Activated CD4-positive, alpha-beta T cell treated with anti-CD3 and anti-CD28 coated beads for 1 hour (primary cell): Measurements from ENCODE around the gene EHD4.

Experiments used
- DNase-seq: peaks from one replicate; pipeline ENCODE4 v3.0.0-alpha.2; 2020

EHD4 gene

DNA sequence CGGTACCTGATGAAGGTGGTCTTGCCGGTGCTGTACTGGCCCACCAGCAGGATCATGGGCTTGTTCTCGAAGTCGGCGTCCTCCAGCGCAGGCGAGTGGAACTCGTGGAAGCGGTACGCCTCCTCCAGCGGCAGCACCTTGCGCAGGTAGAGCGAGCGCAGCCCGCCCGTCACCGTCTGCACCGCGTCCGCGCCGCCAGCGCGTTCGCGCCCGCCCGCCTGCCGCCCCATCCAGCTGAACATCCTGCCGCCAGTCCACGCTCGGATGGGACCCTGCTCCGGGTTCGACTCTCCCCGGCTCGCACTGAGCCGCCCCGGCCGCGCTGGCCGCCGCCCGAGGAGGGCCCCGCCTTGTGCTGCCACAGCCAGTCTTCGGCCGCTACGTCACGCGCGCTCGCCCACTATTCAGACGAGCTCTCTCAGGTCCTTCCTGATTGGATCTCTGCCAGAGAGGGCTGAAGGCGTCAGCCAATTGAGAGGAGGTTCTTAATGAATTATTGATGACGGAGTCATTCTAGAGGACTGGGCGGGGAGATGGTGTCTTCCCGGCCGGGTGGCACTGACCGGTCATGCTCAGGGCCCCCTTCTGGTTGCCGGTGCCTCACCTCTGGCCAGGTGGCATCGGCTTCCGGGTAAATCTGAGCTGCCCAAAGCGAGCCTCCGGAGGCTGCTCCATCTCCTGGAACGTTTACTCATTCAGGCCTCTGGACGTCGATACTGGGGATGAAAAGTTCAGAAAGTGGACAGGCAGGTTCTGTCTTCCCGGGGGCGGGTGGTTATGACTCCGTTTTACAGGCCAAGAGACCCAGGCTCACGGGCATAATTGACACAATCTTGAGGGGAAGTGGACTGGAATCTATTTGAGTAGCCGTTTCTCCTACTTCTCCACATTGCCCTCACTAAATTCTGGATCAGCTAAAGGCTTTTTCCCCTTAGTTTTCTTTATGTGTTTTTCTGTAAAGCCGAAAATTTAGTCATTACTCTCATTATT, at the start of gene EHD4:
Gene EHD4 (minus strand): TSS at position 305 of the 990 bp plus-strand sequence. CDS start 63 bp downstream, at position 242.
- peak; percentile 90 for DNase-seq

DNA sequence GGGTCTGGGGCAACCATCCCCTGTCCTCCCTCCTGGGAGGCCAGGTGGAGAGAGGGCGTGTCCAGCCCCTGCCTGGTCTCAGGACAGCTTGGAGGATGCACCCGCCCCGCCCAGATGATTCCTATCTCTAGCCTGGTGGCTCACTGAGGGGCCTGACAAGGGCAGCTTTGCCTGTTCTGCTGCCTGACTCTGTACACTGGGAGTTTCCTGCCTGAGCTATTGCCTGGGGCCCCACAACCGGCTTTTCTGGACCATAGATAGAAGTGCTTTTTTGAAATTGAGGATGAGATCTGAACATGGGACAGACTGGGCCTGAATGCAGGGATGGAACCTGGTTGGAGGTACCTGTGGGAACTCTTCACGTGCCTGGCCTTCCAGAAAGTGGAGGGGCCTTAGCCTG, 49.2 kb upstream of the EHD4 start:
- DNase-seq, result no peak

DNA sequence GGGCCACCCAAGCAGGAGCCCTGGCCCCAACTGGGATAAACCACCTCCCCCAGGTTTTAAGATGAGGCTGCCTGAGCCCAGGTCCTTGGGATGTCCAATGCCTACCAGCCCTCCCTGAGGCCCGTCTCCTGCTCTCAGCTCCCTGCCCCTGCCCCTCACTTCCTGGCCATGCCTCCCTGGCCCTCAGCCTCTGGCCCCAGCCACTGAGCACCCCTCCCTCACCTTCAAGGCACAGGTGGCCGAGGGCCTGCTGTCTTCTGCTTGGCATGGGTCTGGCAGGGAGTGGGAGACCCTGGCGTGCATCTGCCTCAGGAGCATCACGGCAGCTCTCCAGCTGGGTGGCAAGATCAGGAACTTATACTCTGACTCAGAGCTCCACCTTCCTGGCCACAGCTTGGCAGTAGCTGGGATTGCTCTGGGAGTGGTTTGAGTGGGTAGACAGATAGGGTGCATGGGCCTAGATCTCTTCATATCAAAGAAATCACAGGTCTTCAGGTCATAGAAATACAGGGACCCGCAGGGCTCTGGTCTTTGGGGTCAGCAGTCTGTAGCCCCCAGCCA, 48.4 kb upstream of the EHD4 start, which contains the start of gene PLA2G4E:
Gene PLA2G4E (minus strand): TSS at position 330 of the 561 bp plus-strand sequence. CDS start 12 bp downstream, at position 318.
- no peak for DNase-seq

DNA sequence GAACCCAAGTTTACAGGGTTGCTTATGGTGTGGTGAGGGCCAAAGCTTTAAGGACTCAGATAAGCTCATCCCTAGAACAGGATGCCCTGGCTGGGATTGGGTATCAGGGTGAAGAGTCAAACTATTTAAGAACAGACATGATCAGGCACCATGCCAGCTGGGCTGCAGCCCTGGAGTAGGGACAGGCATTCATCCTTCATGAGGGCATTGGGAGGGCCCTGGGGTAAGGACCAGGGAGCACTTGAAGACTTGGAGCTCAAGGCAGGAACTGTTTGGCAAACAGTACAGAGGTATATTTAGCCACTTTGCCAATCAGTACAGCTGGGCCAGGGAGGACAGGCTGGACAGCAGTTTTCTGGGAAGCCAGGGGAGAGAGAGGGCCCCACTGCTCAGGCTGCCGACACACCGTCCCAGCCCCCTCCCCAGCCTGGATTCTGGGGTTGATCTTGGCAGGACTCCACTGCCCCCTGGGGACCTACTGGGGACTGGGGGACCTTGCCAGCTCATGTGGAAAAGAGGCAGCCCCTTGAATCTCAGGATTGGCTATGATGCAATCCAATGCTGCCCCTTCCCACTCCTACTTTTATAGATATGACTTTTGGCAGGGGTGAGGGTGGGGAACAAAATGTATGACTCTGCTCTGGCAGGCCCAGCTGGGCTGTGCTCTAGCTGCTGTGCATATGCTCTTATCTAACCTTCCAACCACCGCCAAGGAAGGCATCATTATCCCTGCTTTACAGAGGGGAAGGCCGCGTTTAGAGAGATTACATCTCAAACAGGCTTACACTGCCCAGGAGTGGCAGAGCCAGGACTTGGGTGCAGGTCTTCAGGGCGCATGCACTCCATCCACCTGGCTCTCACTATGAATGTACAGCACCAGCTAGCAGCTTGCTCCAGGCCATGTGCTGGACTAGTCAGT, 46.2 kb upstream of the EHD4 start:
- DNase-seq, result no peak

DNA sequence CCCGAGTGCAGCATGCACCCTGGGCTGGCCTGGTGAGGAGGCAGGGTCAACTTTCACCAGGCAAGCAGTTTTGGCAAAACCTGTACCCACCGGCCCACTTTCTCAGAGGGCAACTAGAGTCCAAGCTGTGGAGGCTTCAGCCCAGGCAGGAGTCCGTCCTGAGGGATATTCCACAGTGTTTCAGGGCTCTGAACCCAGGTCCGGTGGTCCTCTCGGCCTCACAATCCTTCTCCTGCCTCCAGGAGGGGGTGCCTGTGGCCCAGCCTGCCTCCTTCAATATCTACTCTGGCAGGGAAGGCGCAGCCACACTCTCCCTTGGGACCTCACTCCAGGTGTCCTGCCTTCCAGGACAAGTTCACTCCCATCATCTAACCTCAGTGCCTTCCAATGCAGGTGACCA, 44.6 kb upstream of the EHD4 start:
- DNase-seq, result no peak

DNA sequence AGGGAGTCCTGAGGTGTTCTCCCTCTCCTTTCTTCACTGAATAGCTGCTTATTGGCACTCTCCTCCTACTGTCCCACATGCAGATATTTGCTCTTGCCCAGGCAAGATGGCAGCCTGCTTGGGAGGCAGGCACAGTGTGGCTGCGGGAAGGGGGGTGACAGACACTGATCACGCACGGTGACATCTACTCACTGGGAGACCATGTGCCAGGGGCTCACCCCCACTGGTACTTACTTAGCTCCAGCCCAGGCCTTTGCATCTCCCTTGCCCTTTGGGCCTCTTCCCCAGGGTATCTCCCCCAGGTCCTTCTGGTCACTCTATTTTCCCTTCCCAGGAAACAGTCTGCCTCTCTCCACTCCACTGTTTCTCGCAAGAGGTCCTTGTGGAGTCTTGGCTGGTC, 42.0 kb upstream of the EHD4 start:
- DNase-seq, result no peak

DNA sequence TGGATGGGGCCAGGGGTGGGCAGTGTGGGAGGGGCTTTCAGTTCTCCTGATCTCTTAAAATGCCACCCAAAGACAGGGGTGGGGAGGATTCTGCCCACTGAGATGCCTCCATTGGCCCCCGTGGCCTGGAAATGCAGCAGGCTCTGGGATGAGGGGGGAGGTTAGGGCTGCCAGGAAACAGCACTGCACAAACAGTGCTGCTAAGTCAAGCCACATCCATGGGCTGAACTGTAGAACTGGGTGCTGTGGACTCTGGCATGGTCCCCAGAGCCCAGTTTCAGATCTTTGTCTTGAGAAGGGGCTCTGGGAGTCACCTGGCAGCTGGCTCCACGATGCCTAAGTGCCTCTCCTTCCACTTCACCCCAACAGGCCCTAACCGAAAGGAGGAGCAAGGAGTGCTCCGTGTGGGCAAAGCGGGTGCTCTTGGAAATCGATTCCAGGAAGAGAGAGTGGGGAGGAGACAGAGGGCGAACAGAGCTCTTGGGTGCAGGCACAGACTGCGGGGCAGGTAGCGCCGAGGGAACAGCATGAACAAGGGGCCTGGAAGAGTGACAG, 40.6 kb upstream of the EHD4 start:
- no peak for DNase-seq

DNA sequence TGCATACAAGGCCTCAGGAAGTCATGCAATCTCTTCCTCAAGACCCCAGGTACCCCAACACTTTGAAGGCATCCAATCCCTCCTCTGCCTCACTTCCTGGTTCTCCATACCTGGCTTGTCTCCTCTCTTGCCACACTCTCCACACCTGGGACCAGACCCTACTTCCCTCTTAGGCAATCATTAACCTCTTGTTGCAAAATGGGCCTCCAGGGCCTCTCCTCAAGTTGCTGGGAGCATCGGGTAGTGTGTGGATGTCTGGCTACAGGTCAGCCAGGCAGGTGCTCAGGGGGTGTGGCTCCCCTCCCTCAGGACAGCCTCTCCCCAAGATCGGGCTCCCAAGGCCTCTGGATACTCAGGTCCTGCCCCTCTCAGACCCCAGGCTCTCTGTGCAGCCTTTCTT, 39.9 kb upstream of the EHD4 start:
- no peak for DNase-seq

DNA sequence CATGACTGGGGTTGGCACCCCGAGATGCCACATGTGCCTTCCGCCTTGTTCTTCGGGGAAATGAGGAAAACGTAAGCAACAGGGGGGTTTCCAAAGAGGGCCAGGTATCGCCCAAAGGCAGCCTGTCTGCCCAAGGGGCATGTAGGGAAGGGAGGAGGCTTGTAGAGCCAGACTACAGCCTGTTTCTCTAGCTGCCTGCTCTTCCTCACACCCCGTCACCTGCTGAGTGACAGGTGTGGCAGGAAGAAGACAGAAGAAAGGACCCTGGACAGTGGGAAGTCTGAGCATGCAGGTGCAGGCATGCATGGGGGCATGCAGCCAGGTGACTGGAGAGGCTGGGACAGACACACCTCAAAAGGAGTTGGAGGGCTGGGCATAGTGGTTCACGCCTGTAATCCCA, 38.7 kb upstream of the EHD4 start:
- no peak for DNase-seq

DNA sequence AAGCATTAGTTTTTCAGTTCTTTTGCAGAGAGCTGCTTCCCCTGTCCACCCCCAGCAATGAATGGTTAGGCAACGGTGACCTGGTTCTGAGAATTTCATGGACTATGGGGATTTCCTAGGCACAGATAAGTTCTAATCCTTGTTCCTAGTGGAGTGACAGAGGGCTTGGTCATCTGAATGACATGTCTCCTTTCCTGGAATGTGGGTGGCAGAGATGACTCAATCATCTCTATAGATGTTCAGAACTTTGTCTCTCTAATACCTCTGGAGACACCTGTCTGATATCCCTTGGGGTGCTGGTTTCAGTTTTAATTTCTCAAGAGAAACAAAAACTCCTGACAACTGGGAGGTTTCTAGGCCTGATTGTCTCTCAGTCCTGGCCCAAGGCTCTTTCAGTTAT, 38.1 kb upstream of the EHD4 start:
- no peak for DNase-seq

DNA sequence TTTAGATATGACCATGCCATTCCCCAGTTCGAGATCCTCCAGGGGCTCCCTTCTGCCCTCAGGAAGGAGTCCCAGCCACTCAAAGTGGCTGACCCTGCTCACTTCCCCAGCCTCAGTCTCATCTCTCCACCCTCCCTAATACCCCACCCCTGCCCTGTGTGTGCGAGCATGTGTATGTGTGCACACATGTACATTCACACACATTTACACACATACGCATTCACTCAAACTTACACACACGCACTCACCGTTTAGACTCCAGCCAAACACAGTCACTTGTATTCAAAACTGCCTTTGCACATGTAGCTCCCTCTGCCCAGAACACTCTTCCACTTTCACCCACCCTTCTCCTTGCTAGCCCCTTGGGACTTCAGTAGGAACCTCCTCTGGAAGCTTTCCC, 37.1 kb upstream of the EHD4 start:
- DNase-seq, result no peak

DNA sequence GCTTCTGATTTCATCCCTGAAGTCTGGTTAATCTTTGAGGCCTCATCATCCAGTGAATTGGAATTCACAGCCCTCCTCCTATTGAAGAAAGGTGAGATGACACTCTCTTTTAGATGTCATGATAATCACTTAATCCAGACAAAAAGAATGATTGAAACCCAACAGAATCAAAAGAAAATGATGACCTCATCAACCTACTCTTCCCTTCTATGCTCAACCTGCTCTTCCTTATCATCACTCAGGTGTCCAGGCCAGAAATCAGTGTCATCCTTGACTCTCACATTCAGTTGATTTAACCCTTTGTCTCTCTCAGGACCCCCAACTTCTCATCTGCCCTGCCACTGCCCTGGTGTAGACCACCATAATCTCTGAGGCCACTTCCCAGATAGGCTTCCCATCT, 36.7 kb upstream of the EHD4 start:
- DNase-seq, result no peak

DNA sequence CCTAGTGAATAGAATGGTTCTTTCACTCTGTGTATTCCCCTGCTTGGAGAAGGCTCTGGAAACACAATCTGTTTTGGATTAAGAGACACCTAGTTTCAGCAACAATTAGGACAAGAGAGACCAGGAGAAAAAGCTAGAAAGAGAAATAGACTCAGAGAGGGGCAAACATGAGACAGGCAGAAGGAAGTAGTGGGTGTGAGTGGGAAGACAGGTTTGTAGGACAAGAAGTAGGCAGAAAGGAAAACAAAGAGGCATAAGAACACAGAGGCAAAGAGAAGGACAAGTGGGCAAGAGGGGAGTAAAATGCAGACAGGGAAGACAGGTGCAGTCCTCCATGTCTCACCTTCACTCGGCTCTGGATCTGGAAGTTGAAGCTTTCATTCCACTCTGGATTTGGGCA, 35.0 kb upstream of the EHD4 start:
- no peak for DNase-seq

DNA sequence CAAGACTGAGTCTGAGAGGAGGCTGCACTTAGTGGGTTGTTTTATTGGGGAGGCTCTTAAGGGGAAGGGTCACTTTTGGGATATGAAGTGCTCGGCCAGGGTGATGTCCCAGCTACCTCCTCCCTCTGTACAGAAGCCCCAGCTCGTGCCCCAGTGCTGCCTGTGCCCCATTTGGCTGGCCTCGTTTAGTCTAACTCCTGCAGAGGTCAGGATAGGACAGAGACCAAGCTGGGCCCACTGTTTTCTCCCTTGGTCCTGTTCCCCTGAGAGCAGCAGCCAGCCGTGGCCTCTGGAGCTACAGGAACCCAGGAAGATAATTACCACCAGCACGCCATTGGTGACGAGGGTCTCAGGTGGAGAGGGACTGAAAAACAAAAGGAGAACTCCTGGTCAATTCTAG, 30.0 kb upstream of the EHD4 start:
- DNase-seq, result no peak

DNA sequence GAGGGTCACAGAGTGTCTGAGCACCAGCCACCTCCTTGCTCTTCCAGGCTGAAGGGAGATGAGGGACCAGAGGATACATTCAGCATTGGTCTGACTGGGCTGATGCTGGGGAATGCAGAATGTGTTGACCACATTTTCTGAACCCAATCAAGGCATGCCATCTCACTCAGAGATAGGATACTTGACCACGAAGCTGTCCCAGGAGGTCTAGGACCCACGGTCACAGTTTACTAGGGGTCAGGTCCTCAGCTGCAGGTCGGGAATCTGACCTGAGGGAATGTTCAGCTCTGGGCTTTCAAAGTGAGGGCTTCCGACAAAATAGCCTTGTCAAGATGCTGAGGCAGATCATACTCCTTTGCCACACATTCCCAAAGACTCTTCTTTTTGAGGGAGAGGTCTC, 28.9 kb upstream of the EHD4 start:
- DNase-seq, result no peak

DNA sequence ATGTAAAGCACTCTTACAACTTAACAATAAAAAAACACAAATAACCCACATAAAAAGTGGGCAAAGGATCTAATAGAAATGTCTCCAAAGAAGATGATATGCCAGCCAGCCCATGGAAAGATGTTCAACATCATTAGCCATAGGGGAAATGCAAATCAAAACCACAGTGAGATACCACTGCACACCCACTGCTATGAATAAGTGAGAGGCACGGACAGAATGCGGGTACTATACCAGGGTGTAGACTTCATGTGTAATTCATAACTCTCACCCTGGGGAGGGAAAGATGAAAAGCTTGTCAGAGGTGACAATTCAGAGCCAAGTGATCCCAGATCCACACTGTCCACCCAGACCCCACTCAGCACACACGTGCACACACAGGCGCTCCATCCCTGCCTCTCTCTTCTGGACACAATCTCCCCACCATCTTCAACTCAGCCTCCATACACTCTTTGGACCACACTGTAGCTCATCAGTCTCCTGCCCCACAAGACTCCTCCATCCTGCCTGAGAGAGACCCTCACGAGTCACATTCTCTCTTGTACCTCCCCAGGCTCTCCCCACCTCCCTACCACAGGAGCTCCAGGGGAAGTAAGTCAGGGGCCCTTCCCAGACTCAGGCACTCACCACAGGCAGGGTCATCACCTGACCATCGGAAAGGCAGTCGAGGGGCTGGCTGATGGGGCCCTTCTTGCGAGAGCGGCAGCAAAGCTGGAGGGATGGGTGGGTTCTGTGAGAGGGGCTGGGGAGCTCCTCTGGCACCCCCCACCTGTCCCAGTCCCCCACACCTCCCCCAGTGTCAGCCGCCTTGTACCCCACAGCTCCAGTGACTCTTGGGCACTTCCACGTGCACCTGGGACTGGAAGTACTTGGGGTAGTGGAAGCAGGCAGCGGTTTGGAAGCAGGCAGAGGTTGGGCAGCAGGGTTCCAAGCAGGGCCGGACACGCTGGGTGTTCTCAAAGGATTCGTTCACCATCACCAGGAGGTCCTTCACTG, 27.2 kb upstream of the EHD4 start:
- no peak for DNase-seq

DNA sequence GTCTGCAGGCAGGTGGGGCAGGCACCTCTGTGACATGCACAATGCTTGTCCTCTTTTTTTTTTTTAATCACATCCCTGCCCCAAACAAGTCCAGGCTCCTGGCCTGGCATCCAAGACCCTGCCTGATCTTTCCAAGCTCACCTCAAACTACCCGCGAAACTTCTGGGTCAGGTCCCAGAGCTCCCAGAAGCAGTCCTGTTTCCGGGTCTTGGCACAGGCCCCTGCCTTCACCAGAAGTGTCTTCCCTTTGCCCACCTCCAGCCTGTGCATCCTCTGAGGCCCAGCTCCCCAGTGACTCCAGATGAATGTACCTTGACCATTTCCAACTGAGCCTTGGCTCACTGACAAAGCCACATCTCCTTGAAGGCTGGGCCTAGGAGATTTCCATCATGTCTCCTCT, 25.5 kb upstream of the EHD4 start:
- DNase-seq, result no peak

DNA sequence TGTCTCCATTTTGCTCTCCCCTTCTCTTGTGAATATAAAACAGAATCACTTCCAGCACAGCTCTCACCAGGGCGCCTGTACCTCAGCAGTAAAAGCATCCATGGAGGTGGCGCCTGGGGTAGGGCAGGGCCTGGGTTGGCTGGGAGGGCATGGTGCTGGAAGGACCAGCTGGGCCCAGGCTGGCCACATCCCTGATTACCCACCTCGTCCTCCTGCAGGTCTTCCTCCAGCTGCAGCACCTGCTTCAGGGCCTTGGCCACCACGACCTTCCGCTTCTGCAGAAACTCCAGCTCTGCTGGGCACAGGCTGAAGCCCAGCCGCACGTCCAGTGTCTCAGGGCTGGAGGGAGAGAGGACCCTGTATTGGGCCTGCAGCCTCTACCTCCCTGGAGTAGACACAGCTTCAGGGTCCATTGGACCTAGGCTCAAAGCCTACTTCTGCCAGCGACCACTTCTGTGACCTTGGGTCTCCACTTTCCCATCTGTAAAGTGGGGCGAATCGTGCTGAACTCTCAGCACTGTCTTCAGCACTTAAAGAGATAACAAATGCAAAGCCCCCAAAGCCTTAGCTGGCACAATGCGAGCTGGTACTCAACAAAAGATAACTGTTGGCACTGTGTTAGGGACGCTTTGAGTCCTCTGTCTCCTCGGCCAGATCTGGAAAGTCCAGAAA, 24.7 kb upstream of the EHD4 start:
- no peak for DNase-seq

DNA sequence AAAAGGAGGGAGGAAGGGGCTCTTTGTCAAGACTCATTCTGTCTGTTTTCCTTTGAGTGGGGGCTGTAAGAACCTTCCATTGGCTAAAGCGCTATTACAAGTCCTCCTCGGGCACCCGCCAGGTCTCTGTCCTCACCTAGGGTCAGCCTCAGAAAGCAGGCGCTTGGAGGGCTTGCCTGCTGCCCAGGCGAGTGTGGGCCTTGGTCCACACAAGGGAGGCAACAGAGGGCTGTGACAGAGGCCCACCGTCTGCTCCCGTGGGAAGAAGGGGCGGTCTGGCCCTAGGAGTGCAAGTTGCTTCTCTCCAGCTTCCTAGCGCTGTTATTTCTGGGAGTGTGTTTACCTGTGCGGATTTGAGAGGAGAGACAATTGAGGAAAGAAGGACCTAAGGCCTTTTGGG, 24.0 kb upstream of the EHD4 start:
- no peak for DNase-seq

DNA sequence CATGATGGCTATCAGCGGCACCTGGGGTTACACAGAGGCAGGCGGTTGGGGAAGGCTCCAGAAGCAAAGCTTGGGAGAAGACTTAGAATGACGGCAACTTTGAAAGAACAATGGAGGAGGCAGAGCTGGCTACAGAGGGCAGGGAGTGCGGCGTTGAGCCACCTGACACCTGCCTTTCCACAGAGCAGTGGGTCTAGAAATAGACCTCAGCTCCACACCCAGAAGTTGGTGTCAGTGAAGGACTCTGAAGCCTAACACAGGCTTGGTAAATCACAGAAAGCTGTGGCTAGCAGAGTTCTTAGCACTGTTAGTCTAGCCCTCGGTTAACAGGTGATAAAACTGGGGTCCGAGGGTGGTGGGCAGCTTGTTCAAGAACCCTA, 23.1 kb upstream of the EHD4 start:
- DNase-seq, result no peak
